SK-N-SH (cell line): Measurements from ENCODE around the gene BCHE. TPM values are rescaled to one million over a fixed set of nuclear protein-coding genes. Genes with fewer than 3 reads are reported as not detected.

Source experiments
- CTCF ChIA-PET: fragments of 300-600, 350-600 bp; formaldehyde crosslinking; extraction: SDS; loops from one replicate; lab custom pipeline; 2021; lab: Yijun Ruan, JAX
- POLR2A ChIA-PET: fragments of 350-600 bp; sonication (Branson Sonifier 250); formaldehyde crosslinking; extraction: SDS; loops from one replicate; lab custom pipeline; 2020; ENCODE audit warnings: antibody characterized with exemption, inconsistent platforms; lab: Yijun Ruan, JAX
- DNase-seq: peaks from one replicate; pipeline ENCODE4 v3.0.0; 2012
- H2AFZ ChIP-seq: fragments of 200-600 bp; sonication (generic); 2 replicates; pipeline ENCODE4 v1.8.1; 2016; ENCODE audit warnings: antibody characterized with exemption, mild to moderate bottlenecking, low read depth
- H3F3A ChIP-seq: fragments of 200-600 bp; sonication (generic); replicated peaks from 2 replicates; pipeline ENCODE3; 2016; ENCODE audit warnings: antibody characterized with exemption, mild to moderate bottlenecking; ENCODE audit not compliant: insufficient read depth
- H3K27ac ChIP-seq, 2 experiments: fragments of 200-500 bp in 1 of 2; fragments of 200-600 bp in 1 of 2; sonication (Bioruptor generic) in 1 of 2; sonication (generic), shearing (Covaris generic) in 1 of 2; 2 replicates each; pipeline versions ENCODE4 v1.5.1 to v1.6.1; 2014 to 2016; ENCODE audit warnings: low read depth in 2 of 2, inconsistent platforms in 1 of 2, low read length in 1 of 2, mild to moderate bottlenecking in 1 of 2, mixed read lengths in 1 of 2
- H3K27me3 ChIP-seq: fragments of 200-600 bp; sonication (generic), shearing (Covaris generic); 2 replicates; pipeline ENCODE4 v1.6.1; 2016; ENCODE audit warnings: mixed run types; ENCODE audit not compliant: insufficient read depth
- H3K36me3 ChIP-seq, 2 experiments: fragments of 200-500 bp in 1 of 2; fragments of 200-600 bp in 1 of 2; sonication (Bioruptor generic) in 1 of 2; sonication (generic) in 1 of 2; replicated peaks in 1 of 2; 2 replicates each; pipeline versions ENCODE3 to v1.5.1; 2014 to 2016; ENCODE audit warnings: low read length in 1 of 2, mild to moderate bottlenecking in 1 of 2; ENCODE audit not compliant: insufficient read depth in 2 of 2, control insufficient read depth in 1 of 2
- H3K4me1 ChIP-seq, 2 experiments: fragments of 200-500 bp in 1 of 2; fragments of 200-600 bp in 1 of 2; sonication (Bioruptor generic) in 1 of 2; sonication (generic), shearing (Covaris generic) in 1 of 2; 2 replicates each; pipeline versions ENCODE4 v1.5.1 to v1.6.1; 2014 to 2016; ENCODE audit warnings: low read depth in 1 of 2, low read length in 1 of 2, mixed run types in 1 of 2; ENCODE audit not compliant: insufficient read depth in 2 of 2, control insufficient read depth in 1 of 2
- H3K4me2 ChIP-seq: fragments of 200-600 bp; sonication (generic), shearing (Covaris generic); 2 replicates; pipeline ENCODE4 v1.6.1; 2017; ENCODE audit warnings: mixed run types
- H3K4me3 ChIP-seq, 2 experiments: fragments of 200-500 bp in 1 of 2; fragments of 200-600 bp in 1 of 2; sonication (Bioruptor generic) in 1 of 2; sonication (generic), shearing (Covaris generic) in 1 of 2; 2 replicates each; pipeline versions ENCODE4 v1.5.1 to v1.8.1; 2014 to 2016; ENCODE audit warnings: low read depth in 2 of 2, inconsistent platforms in 1 of 2, low read length in 1 of 2, mild to moderate bottlenecking in 1 of 2, mixed read lengths in 1 of 2, moderate library complexity in 1 of 2
- H3K79me2 ChIP-seq: fragments of 200-600 bp; sonication (generic); 2 replicates; pipeline ENCODE4 v1.8.1; 2017; ENCODE audit warnings: mild to moderate bottlenecking; ENCODE audit not compliant: insufficient read depth
- H3K9ac ChIP-seq: fragments of 200-600 bp; sonication (generic); 2 replicates; pipeline ENCODE4 v1.6.1; 2017; ENCODE audit warnings: mixed run types
- H3K9me2 ChIP-seq: fragments of 200-600 bp; sonication (generic); 2 replicates; pipeline ENCODE4 v1.6.1; 2017; ENCODE audit warnings: mixed run types
- H3K9me3 ChIP-seq: fragments of 200-600 bp; sonication (generic); 2 replicates; pipeline ENCODE4 v1.6.1; 2017; ENCODE audit warnings: mixed run types, mild to moderate bottlenecking, moderate library complexity
- H4K20me1 ChIP-seq: fragments of 200-600 bp; sonication (generic); 2 replicates; pipeline ENCODE4 v1.6.1; 2017; ENCODE audit warnings: mild to moderate bottlenecking, mixed run types; ENCODE audit not compliant: insufficient read depth
- CHD2 ChIP-seq: fragments of 150-350 bp; IDR thresholded peaks from 2 replicates; pipeline ENCODE4 v1.6.1; 2018; ENCODE audit warnings: low read length; ENCODE audit not compliant: partially characterized antibody
- EP300 ChIP-seq, 2 experiments: IDR thresholded peaks; 2 replicates each; pipeline versions ENCODE4 v1.4.0 to v1.6.1; 2012; ENCODE audit warnings: borderline replicate concordance in 1 of 2, low read depth in 1 of 2, low read length in 1 of 2
- EZH2phosphoT487 ChIP-seq: fragments of 200-600 bp; sonication (generic); IDR thresholded peaks from 2 replicates; pipeline ENCODE4 v1.6.1; 2017; ENCODE audit warnings: low read depth, mixed run types, mild to moderate bottlenecking, antibody characterized with exemption, moderate library complexity, borderline replicate concordance
- FOXJ3 ChIP-seq: sonication (generic); formaldehyde crosslinking; IDR thresholded peaks from 2 replicates; pipeline ENCODE4 v1.5.1; 2020; ENCODE audit warnings: mild to moderate bottlenecking, missing genetic modification reagents
- FOXM1 ChIP-seq: IDR thresholded peaks from 2 replicates; pipeline ENCODE4 v1.4.0; 2012; ENCODE audit warnings: low read depth, mild to moderate bottlenecking
- GATA2 ChIP-seq: sonication (generic); formaldehyde crosslinking; IDR thresholded peaks from 2 replicates; pipeline ENCODE4 v1.5.0; 2020; ENCODE audit warnings: mild to moderate bottlenecking, missing genetic modification reagents
- JUND ChIP-seq: IDR thresholded peaks from 2 replicates; pipeline ENCODE4 v1.4.0; 2012
- MXI1 ChIP-seq: IDR thresholded peaks from 2 replicates; pipeline ENCODE4 v1.6.1; 2012; ENCODE audit warnings: mild to moderate bottlenecking, low read depth, low read length, improper control_type of control experiment
- NFIC ChIP-seq: IDR thresholded peaks from 2 replicates; pipeline ENCODE4 v1.4.0; 2012; ENCODE audit warnings: borderline replicate concordance
- POLR2AphosphoS5 ChIP-seq: IDR thresholded peaks from 2 replicates; pipeline ENCODE4 v1.6.1; 2012; ENCODE audit warnings: low read depth, low read length
- RAD21 ChIP-seq: IDR thresholded peaks from 2 replicates; pipeline ENCODE4 v1.6.1; 2012; ENCODE audit warnings: mild to moderate bottlenecking, low read length
- RFX5 ChIP-seq: IDR thresholded peaks from 2 replicates; pipeline ENCODE4 v1.6.1; 2012; ENCODE audit warnings: mild to moderate bottlenecking, improper control_type of control experiment, low read length
- RXRA ChIP-seq: IDR thresholded peaks from 2 replicates; pipeline ENCODE4 v1.4.0; 2012; ENCODE audit warnings: low read depth, mild to moderate bottlenecking, borderline replicate concordance
- SIN3A ChIP-seq: IDR thresholded peaks from 2 replicates; pipeline ENCODE4 v1.6.1; 2012; ENCODE audit warnings: low read depth, mild to moderate bottlenecking, low read length, moderate library complexity, borderline replicate concordance
- SMC3 ChIP-seq: IDR thresholded peaks from 2 replicates; pipeline ENCODE4 v1.6.1; 2012; ENCODE audit warnings: low read depth, low read length, improper control_type of control experiment
- TCF12 ChIP-seq: IDR thresholded peaks from 2 replicates; pipeline ENCODE4 v1.4.0; 2012
- TEAD4 ChIP-seq: IDR thresholded peaks from 2 replicates; pipeline ENCODE4 v1.4.0; 2012; ENCODE audit warnings: mild to moderate bottlenecking, borderline replicate concordance; ENCODE audit not compliant: insufficient read depth
- WGBS: methylation state at CpG from one replicate; pipeline ENCODE4 v1.1.6; 2017; ENCODE audit warnings: low lambda C conversion rate; 5-methylcytosine and 5-hydroxymethylcytosine counted together
- polyA plus RNA-seq, 3 experiments: library from polyadenylated mRNA; depleted of rRNA; stranded (reverse); fragments of >200 nt; gene quantifications; 2 replicates each; pipeline ENCODE4 v1.2.3, GENCODE V29; 2012
- TF ChIP-seq, protein P1 (sequence below): IDR thresholded peaks from 2 replicates; pipeline ENCODE4 v1.4.0; 2012; ENCODE audit warnings: low read depth, borderline replicate concordance
- TF ChIP-seq, protein P2 (sequence below): IDR thresholded peaks from 2 replicates; pipeline ENCODE4 v1.6.1; 2012; ENCODE audit warnings: mild to moderate bottlenecking, low read depth, low read length, moderate library complexity

BCHE gene
- polyA plus RNA-seq, 1 of the 3 experiments (the other 2 are of a cell fraction) = not detected

DNA sequence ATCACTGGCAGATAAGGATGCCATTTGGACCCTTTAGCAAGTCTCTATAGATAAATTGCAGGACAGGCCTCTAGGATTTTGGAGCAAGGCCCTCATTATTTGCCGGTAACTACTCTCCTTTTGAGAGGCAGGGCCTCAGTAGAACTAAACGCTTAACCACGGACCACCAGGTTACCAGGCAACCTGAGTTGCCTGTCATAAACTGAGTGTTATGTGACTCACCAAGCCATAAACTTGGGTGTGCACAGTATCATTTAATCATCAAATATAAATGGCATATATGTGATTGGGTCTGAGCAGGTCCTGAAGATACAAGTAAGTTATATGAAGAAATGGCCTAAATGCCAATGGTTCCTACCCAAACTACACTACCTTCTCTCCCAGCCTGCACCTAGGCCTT is 93.2 kb downstream of the BCHE start:
- Histone ChIP-seq H3K9ac (no peak overlapping the region), H3K36me3 (no peaks in the 10 kb centered on the region), H3K9me3 (no peaks in the 10 kb centered on the region), H3K4me1 (no peaks in the 10 kb centered on the region), H3K9me2 (no peaks in the 10 kb centered on the region), H3K4me3 (no peak overlapping the region), H3K27ac (no peak overlapping the region), H4K20me1 (no peaks in the 10 kb centered on the region), H3K4me2 (no peak overlapping the region), H3F3A (no peaks in the 10 kb centered on the region), H3K27me3 (no peaks in the 10 kb centered on the region), H3K79me2 (no peaks in the 10 kb centered on the region), H2AFZ (no peak overlapping the region)
- no peak for DNase-seq
- ChIA-PET CTCF (no interaction called here), POLR2A (no interaction called here)
- no peak for TF ChIP-seq NFIC
- TF ChIP-seq TEAD4 = no peak
- TF ChIP-seq JUND = no peak
- no peak for TF ChIP-seq FOXJ3 (CRISPR knock-in tag)
- TF ChIP-seq SMC3 = no peak
- TF ChIP-seq GATA2 (CRISPR knock-in tag) = no peak
- TF ChIP-seq SIN3A = no peak
- no peak for TF ChIP-seq EZH2phosphoT487
- no peak for TF ChIP-seq TCF12
- no peak for TF ChIP-seq CHD2
- TF ChIP-seq RFX5 = no peak
- TF ChIP-seq EP300 (IDR thresholded peaks at IDR 0.05; ENCODE audit: borderline replicate concordance in 1 of 2, low read depth in 1 of 2, low read length in 1 of 2) = no peak
- no peak for TF ChIP-seq RXRA
- TF ChIP-seq POLR2AphosphoS5 = no peak
- no peak for TF ChIP-seq MXI1
- no peak for TF ChIP-seq FOXM1
- TF ChIP-seq, protein P1, sequence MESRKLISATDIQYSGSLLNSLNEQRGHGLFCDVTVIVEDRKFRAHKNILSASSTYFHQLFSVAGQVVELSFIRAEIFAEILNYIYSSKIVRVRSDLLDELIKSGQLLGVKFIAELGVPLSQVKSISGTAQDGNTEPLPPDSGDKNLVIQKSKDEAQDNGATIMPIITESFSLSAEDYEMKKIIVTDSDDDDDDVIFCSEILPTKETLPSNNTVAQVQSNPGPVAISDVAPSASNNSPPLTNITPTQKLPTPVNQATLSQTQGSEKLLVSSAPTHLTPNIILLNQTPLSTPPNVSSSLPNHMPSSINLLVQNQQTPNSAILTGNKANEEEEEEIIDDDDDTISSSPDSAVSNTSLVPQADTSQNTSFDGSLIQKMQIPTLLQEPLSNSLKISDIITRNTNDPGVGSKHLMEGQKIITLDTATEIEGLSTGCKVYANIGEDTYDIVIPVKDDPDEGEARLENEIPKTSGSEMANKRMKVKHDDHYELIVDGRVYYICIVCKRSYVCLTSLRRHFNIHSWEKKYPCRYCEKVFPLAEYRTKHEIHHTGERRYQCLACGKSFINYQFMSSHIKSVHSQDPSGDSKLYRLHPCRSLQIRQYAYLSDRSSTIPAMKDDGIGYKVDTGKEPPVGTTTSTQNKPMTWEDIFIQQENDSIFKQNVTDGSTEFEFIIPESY = no peak
- TF ChIP-seq, protein P2, sequence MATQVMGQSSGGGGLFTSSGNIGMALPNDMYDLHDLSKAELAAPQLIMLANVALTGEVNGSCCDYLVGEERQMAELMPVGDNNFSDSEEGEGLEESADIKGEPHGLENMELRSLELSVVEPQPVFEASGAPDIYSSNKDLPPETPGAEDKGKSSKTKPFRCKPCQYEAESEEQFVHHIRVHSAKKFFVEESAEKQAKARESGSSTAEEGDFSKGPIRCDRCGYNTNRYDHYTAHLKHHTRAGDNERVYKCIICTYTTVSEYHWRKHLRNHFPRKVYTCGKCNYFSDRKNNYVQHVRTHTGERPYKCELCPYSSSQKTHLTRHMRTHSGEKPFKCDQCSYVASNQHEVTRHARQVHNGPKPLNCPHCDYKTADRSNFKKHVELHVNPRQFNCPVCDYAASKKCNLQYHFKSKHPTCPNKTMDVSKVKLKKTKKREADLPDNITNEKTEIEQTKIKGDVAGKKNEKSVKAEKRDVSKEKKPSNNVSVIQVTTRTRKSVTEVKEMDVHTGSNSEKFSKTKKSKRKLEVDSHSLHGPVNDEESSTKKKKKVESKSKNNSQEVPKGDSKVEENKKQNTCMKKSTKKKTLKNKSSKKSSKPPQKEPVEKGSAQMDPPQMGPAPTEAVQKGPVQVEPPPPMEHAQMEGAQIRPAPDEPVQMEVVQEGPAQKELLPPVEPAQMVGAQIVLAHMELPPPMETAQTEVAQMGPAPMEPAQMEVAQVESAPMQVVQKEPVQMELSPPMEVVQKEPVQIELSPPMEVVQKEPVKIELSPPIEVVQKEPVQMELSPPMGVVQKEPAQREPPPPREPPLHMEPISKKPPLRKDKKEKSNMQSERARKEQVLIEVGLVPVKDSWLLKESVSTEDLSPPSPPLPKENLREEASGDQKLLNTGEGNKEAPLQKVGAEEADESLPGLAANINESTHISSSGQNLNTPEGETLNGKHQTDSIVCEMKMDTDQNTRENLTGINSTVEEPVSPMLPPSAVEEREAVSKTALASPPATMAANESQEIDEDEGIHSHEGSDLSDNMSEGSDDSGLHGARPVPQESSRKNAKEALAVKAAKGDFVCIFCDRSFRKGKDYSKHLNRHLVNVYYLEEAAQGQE = no peak
- no peak for TF ChIP-seq RAD21
- 45% methylated on average over 3 of the region's 3 CpGs for WGBS
